HG03354 (cell line): Measurements from ENCODE around the gene PRSS48.
"Not testable (repeated sequence)": the region's sequence is repeated elsewhere in the genome, so short reads cannot be mapped to it uniquely, and the experiment has no call there.

Experiments
- ATAC-seq: cut with Tn5 transposase; IDR thresholded peaks from one replicate; pipeline ENCODE4 v1.9.1; 2021; ENCODE audit warnings: mild to moderate bottlenecking; ENCODE audit not compliant: unreplicated experiment, poor library complexity, severe bottlenecking

The PRSS48 gene, protein sequence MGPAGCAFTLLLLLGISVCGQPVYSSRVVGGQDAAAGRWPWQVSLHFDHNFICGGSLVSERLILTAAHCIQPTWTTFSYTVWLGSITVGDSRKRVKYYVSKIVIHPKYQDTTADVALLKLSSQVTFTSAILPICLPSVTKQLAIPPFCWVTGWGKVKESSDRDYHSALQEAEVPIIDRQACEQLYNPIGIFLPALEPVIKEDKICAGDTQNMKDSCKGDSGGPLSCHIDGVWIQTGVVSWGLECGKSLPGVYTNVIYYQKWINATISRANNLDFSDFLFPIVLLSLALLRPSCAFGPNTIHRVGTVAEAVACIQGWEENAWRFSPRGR

DNA sequence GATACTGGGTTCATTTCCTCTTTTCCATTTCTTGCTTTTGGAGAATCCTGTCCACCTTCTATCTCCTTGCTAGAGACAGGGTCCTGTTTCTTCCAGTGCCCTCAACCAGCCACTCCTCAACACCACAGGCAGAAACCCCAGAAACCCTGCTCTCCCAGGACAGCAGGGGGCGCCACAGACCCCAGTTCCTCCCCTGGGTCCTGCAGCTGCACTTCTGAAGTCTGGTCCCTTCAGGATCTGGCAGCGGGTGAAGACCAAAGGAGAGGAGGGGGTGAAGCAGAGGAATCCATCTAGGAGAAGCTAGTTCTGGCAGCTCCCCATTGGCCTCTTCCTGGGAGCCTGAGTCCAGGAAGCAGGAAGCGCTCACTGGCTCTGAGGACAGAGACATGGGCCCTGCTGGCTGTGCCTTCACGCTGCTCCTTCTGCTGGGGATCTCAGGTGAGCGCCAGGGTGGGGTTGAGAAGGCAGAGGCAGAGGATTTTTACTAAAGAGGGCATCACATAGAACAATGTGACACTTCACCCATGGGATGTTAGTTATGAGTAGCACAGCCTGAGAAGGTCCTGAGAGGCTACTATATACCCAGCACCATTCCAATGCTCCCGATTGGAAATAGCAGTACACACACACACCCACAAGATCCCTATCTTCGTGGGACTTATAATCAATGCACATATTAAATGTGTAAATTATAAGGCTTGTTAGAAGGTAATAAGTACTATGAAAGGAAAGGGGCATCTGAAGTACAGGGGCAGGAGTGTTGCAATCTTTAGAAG lies at the start of gene PRSS48:
Gene PRSS48, plus strand, starts transcription at position 375 of the 776 bp plus-strand sequence. Its CDS starts 12 bp downstream, at position 387.
- ATAC-seq: no peak

DNA sequence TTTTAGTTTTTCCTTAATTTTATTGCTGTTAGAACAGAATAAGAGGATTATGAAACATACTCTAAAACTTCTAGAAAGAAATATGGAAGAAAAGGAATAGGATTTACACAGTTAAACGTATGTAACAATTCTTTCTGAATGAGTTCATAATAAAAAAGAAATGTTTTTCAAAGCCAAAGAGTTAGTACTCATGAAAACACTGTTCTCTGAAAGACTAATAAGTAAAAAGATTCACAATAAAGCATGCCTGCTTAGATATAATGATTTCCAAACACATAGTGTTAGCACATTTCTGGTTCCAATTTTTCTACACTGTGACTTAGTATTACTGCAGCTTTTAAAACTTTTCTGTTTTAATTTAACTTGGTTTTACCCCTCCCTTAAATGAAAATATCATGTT lies 49.8 kb upstream of the PRSS48 start:
- no peak for ATAC-seq

DNA sequence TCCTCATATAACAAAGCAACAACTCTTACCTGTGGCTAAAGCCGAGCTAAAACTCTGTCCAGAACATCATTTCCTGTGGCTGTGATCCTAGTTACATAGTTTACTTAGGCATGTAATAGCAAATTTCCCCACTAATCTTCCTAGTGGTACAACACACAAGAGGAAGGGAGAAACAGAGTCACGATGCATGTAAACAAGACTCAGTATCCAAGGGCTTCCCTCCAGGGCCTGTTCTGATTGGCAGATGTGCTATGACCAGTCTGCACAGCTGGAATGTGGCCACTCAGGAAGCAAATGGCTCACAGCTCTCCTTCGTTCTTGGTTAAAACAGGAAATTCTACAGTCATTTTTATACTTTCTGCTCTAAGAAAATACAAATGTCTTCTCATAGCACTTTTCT lies 49.2 kb upstream of the PRSS48 start:
- ATAC-seq: no peak

DNA sequence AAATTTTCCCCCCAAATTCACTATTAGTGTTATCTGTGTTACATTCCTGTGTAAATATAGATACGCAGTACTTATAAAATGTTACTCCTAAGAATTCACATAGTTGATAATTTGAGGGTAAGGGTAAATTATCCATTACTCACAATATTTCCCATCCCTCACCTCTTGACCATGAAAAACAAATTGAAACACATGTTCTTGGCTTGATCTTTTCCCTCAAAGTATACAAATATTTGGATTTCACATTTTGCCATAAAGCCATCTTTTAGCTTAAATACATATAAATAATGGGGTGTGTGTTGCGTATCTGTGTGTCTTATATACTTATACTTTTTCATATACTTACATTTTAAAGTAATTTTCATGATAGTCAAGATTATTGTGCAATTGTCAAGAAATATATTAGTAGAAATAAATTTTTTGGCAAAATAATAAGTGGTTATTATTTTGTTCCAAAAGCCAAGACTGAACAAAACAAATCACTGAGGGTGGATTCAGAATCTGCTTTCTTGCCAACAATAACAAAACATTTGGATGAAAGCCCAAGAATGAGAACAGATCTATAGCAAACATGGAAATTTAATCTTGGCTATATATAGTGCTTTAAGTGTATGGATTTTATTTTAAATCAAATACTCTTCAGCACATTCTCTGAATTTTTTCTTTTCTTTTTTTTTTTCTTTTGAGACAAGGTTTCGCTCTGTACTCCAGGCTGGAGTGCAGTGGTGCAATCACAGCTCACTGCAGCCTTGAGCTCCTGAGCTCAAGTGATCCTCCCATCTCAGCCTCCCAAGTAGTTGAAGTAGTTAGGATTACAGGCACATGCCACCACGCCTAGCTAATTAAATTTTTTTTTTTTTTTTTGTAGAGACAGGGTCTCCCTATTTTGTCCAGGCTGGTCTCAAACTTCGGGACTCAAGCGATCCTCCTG lies 48.5 kb upstream of the PRSS48 start:
- ATAC-seq: no peak

DNA sequence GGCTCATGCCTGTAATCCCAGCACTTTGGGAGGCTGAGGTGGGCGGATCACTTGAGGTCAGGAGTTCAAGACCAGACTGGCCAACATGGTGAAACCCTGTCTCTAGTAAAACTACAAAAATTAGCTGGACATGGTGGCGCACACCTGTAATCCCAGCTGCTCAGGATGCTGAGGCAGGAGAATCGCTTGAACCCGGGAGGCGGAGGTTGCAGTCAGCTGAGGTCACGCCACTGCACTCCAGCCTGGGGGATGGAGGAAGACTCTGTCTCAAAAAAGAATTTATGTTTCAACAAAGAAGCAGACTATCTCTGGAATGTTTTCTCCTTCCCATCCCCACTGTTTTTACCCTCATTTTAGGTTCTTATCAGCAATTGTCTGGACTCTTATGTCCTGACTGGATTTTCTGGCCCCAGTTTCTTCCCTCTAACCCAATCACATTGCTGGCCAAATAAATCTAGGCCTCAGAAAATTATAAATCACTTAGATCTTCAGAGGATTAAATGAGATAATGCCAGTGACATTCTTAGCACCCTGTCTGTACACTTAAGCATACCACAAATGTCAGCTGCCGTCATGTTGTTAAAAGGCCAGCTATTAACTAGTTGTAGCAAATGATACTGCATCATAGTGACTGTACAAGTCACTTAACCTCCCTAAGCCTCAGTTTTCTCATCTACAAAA lies 44.9 kb upstream of the PRSS48 start:
- ATAC-seq: no peak

DNA sequence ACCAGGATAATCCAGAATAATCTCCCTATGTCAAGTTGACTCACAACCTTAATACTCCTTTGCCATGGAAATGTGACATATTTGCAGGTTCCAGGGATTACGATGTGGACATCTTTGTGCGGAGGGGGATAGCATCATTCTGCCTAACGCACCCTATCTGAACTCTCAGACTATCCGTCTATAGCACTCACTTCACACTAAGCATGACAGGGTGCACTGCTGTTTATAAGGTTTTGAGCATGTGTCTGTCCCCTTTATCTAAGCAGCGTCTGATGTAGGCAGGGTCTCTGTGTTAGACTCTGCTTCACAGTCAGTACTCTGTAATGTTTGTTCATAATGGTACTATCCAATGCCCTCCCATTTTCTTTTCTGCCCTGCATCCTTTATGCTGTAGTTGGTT lies 43.4 kb upstream of the PRSS48 start:
- ATAC-seq: no peak

DNA sequence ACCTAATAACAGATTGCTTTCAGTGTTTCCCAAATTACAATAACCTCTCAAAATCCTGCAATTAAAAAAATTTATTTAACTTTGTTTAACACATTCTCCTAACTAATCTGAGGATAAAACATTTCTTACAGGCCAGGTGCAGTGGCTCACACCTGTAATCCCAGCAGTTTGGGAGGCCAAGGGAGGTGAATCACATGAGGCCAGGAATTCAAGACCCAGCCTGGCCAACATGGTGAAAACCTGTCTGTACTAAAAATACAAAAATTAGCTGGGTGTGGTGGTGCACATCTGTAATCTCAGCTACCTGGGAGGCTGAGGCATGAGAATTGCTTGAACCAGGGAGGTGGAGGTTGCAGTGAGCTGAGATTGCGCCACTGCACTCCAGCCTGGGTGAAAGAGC lies 41.6 kb upstream of the PRSS48 start:
- not testable (repeated sequence) for ATAC-seq

DNA sequence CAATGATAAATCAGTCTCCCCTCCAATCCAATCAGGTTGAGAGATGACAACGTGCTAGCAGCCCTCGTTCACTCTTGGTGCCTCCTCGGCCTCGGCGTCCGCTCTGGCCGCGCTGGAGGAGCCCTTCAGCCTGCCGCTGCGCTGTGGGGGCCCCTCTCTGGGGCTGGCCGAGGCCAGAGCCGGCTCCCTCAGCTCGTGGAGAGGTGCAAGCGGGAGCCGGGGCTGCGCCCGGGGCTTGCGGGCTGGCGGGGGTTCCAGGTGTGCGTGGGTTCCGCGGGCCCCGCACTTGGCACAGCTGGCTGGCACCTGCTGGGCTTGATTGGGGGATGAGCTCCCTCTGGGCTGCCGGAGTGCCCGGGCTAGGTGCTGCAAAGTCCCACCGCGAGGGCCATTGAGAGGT lies 40.9 kb upstream of the PRSS48 start:
- no peak for ATAC-seq

DNA sequence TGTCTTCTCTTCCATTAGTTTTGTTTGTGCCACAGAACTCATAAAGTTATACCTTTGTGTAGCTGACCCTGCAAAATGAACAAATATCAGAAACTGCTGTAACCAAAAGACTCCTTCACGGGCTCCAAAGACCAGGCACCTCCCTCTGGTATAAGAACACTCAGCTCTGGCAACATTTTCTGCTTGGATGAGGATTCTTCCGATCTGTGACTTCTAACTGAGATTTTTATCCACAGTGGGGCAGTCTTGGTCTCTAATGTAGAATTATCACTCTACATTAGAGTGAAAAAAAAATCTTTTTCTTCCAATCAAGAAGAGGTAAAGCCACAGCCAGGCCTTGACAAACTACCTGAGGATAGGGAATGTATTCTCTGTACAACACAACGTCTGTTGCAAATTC lies 38.5 kb upstream of the PRSS48 start:
- ATAC-seq: no peak

DNA sequence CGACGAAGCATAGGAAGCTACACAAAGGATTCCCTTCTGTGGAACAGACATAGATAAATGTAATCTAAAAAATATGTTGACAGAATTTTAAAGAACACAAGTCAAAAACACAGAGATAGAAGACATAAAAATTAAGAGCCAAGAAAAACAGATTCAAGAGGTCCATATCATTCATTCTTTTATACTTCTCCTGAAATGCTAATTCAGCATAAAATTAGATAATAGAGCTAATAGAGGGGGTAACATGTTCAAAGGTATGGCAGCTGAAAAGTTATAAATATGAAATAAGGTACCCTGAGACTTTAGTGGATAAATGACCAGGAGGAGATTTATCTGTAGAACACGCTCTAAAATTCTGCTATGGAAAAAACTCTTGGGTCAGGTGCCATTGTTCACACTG lies 37.4 kb upstream of the PRSS48 start:
- ATAC-seq: no peak

DNA sequence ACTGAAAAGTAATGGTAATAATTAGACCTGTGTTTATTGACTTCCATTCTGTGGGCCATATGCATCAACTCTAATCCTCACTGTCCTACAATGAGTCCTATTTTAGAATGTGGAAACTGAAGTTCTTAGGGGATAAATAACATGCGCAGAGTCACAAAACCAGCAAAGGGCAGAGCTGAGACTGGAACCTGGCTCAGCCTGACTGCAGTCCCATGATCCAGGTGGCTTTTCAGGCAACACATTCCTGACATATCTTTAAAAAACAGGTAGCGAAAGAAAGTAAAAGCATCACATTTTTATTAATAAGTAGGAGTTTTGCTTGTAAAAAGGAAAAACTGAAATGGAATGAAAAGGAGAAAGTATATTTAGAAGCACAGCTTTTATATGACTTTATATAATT lies 34.7 kb upstream of the PRSS48 start:
- no peak for ATAC-seq

DNA sequence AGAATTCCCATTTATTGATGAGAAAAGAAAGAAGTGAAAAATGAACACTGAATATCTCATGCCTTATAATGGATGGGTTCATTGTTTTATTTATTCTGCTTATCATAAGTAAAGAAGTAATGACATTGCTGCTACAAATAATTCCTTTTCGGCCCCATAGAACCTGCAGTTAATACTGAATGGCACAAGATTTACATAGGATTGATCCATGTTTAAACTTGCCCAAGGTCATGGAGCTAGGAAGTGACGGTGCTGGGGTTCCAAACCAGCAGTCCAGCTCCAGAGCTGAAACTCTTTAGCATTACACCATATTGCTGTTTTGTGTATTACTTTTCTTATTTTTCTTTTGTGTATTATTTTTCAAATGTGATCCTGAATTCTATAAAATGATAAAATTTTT lies 30.2 kb upstream of the PRSS48 start:
- ATAC-seq: no peak

DNA sequence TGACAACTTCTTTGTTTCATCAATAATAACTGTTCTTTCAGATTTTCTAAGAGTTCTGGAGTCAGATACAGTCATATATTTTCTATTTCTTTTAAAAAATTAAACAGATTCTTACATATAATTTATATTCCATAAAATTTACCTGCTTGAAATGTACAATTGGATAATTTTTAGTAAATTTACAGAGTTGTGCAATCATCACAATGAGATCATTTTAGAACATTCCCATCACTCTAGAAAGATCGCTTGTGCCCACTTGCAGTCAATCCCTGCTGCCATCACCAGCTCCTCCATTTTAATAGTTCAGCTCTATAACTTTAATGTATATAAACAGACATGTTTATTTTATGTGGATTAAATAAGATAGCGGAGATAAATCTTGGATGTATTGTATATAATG lies 29.6 kb upstream of the PRSS48 start:
- ATAC-seq: no peak

DNA sequence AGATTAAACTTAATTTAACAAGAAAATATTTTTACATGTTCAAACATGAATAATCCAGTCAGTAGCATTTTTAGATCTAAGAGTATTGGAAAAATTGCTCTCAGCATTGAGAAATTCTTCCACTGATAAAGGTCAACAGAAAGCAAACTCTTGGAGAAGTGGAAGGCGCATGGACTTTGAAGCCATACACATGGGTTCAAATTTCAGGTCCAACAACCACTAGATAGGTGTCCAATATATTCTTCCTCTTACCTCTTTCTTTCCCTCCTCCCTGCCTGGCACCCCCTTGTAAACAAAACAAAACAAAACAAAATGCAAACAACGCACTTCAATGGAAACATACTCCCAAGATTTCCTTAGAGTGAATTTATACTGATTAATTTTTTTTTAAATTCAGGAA lies 28.4 kb upstream of the PRSS48 start:
- ATAC-seq: no peak

DNA sequence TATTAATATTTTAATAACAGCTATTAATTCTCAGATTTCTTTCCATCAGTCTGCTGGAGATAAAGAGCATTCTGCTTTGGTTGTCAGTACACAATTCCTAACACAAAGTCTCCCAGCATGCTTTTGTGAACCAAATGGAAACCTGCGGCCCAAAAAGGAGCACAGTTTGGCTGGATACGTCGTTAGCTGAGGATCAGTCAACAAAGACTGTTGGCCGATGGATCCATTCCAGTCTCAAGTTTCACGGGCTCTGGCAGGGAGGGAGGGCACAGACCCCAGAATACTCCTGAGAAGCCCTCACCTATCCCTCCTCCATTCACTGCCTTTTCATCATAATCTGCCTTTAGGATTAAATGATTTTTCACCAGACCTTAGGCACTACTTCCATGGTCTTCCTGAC lies 26.3 kb upstream of the PRSS48 start:
- ATAC-seq: no peak

DNA sequence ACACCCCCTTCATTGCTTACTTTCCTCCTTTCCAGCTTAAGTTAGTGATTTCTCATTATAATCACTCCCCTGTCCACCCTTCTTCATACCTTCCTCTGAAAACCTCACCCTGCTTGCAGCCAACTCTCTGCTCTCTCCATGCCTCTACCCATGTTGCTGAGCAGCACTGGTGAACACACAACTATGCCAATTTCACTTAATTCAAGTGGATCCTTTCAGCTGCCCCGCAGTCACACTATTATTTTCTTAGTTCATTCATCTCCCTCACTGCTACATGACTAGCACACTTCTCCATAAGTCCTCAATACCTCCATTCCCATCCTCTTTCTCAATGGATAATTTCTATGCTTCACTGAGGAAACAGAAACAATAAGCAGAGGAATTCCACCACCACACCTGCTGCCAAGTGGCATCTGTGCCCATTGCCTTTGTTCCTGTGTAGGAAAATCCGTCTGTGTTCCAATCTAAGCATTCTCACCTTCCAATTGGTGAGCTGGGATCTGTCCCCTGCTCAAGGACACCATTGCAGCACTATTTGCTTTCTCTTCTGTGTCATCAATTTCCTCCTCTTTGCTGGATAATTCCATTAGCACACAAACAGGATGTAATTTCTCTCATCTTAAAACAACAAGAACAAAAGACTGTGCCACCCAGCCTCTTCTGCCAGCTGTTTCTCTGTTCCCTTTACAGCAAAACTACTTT lies 25.2 kb upstream of the PRSS48 start:
- ATAC-seq: no peak

DNA sequence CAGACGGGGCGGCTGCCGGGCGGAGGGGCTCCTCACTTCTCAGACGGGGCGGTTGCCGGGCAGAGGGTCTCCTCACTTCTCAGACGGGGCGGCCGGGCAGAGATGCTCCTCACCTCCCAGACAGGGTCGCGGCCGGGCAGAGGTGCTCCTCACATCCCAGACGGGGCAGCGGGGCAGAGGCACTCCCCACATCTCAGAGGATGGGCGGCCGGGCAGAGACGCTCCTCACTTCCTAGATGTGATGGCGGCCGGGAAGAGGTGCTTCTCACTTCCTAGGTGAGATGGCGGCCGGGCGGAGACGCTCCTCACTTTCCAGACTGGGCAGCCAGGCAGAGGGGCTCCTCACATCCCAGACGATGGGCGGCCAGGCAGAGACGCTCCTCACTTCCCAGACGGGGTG lies 21.7 kb upstream of the PRSS48 start:
- not testable (repeated sequence) for ATAC-seq

DNA sequence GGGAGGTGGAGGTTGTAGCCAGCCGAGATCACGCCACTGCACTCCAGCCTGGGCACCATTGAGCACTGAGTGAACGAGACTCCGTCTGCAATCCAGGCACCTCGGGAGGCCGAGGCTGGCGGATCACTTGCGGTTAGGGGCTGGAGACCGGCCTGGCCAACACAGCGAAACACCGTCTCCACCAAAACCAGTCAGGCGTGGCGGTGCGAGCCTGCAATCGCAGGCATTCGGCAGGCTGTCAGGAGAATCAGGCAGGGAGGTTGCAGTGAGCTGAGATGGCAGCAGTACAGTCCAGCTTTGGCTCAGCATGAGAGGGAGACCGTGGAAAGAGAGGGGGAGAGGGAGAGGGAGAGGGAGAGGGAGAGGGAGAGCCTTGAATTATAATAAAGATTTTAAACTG lies 21.3 kb upstream of the PRSS48 start:
- not testable (repeated sequence) for ATAC-seq

DNA sequence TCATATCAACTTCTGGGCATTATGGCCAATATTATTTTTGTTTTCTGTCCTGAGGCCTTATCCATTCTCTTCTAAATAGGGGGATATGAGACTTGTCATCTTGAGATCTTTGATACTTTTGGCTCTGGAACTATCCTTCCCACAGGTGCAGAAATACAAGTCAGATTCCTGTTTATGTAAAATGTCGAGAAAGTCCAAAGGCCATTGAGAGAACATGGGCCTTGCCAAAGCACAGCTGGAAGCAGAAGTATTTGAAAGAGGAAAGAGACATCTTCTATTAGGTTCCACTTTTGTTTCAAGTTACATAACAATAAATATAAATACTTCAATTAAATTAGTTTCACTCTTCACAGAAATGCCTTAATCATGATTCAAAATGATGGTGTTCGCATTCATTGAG lies 20.8 kb upstream of the PRSS48 start:
- no peak for ATAC-seq
